HG02884 (cell line): ENCODE results near the gene CAMTA1.

ENCODE experiments used
- ATAC-seq: cut with Tn5 transposase; IDR thresholded peaks from one replicate; pipeline ENCODE4 v1.9.1; 2021; ENCODE audit warnings: mild to moderate bottlenecking, moderate library complexity; ENCODE audit not compliant: unreplicated experiment

Gene CAMTA1

DNA sequence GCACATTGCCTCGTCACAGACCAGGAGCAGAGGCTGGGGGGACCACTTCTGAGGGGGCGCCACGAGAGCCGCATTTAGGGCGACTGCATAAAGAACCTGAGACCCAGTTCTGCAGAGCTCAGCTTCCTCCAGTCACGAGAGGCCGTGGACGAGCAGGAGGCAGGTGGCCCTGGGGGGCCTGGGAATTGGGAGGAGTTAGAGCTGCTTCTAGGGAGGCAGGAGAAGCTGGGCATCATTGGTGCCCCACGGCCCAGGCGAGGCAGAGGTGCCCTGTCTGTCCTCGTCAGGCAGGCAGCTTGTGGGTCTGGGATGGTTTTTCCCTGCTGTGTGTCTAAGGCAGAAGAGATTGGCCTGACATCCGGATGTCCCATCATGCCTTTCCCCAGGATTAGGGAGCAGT, 389.3 kb downstream of the CAMTA1 start:
- ATAC-seq: no peak

DNA sequence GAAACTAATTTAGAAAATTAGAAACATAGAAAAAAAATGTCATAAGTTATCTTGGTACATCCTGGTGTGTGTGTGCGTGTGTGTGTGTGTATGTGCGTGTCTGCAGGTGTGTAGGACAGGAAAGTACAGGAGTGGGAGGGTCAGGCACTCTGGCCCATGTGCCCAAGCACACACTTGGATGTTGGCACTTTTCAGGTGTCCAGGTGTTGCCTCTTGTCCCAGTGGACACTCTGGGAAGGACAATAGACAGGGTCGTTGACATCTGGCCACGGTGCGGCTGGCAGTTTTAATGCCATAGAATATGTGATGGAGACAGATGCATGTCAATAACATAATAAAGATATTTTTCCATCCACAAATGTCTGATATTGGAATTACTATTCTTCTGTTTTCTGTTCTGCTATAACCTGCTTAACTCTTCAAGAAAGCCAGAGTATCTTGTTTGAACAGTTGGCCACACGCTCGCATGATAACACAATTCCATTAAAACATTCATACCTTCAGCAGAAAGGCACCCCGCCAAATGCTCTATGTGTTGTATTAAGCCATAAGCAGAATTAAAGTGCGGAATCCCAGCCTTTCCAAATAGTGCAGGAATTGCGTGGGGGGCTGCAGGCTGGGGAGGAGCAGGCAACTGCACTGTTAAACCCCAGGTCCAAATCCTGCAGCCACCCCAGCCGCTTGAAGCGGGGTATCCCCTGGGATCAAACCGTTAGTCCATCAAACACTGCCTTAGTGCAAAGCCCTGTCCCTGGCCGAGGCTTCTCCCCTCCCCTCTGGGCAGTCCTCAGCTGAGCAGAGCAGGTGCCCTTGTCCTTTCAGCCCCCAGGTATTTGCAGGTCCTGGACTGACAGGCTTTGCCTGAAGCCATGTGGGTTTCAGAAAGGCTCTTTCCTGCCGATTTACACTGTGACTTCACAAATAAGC, 390.0 kb downstream of the CAMTA1 start:
- ATAC-seq: no peak

DNA sequence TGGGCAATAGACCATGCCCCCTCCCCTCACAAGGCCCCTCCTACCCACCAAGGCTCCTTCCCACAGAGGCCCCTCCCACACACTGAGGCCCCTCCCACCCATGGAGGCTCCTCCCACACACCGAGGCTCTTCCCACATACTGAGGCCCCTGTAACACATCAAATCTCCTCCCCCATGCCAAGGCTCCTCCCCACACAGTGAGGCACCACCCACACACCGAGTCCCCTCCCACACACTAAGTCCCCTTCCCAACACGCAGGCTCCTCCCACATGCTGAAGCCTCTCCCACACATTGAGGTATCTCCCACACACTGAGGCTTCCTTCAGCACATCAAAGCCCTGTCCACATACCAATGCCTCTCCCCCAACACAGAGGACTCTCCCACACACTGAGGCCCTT, 391.8 kb downstream of the CAMTA1 start:
- ATAC-seq: no peak

DNA sequence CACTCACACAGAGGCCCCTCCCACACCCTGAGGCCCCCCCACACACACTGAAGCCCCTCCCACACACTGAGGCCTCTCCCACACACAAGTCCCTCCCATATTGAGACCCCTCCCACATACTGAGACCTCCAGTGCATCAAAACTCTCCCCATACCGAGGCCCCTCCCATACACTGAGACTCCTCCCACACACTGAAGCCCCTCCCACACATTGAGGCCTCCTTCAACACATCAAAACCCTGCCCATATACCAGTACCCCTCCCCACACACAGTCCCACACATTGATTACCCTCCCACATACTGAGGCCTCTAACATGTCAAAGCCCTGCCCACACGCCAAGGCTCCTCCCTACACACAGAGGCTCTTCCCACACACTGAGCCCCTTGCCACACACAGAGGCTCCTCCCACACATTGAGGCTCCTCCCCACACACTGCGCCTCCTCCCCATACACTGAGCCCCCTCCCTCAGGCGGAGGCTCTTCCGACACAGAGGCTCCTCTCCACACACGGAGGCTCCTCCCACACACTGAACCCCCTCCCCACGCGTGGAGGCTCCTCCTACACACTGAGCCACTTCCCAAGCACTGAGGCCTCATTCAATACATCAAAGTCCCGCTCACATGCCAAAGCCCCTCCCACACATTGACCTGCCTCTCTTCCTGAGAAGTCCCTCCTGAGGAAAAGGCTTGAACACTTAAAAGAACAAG, 392.3 kb downstream of the CAMTA1 start:
- ATAC-seq: no peak

DNA sequence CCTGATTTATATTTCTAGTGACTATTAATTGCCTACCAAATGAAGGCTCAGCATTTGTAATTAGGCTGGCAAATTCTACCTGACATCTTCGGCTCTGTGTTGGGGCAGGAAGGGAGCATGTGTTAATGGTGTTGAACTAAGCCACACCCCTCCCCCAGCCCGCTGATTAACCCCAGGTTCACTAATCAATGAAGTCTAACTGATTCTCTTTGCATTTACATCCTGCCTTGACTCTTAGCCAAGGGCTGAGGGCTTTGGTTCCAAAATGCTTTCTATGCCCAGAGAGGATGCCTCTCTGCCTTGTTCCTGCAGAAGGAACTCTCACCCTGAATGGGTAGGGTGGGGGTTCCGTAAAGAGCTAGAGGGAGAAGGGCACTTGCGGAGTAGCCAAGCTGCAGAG, 393.1 kb downstream of the CAMTA1 start:
- no peak for ATAC-seq

DNA sequence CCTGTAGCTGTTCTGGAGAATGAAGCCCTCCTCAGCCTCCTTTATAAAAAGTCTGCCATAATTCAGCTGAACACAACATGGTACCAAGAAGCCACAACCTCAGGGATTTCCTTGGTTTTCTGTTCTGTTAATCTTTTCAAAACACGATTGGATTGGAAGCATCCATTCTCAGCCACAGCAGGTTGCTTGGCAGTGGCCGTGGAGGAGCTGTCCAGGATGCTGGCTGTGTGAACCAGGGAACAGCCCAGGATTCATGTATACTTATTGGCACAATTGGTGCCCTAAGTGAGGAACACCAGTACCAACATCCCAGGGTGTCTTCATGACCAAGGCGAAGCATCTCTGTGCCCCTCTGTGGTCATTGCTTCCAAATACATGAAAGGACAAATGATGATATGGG, 393.5 kb downstream of the CAMTA1 start:
- no peak for ATAC-seq

DNA sequence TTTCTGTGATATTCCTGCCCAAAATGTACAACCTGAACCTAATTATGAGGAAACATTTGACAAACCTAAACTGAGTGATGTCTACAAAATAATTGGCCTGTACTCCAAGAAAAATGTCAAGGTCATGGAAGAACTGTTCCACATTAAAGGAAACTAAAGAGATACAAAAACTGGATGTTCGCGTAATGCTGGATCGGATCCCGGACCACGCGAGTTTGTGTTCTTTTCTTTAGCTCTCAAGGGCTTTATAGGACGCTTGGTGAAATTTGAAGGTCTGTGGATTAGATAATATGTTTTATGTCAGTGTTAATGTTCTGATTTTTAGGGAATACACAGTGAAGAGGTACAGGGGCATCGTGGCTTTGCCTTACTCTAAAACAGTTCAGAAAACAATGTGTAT, 400.5 kb downstream of the CAMTA1 start:
- no peak for ATAC-seq

DNA sequence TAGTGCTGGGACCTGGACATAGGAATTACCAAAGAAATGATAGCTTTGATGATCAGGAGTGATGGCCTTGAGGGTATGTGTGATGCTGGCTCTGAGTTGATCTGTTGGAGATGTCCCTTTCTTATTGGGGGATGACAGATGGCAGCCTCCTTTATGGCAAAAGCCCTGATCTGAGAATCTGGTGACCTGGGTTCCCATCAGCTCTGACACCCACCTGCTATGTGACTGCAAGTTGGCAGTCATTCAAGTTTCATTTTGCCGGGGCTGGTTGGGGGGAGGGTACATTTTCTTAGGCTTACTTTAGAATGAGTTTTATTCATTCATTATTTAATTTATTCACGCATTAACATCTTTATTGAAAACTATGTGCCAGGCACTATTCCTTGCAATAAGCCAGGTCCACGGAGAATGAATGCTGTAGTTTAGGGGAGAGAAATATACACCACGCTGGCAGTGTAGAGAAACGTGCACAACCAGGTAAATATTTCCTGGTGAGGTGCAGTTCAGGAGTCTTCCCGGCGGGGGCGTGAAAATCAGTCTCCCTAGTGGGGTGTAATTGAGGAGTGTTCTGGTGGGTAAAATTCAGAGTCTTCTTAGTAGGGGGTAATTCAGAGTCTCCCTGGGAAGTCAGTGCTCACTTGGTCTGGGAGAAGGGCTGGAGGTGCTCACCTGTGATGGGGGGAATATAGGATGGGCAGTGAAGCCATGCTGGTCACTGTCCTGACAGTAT, 401.3 kb downstream of the CAMTA1 start:
- no peak for ATAC-seq

DNA sequence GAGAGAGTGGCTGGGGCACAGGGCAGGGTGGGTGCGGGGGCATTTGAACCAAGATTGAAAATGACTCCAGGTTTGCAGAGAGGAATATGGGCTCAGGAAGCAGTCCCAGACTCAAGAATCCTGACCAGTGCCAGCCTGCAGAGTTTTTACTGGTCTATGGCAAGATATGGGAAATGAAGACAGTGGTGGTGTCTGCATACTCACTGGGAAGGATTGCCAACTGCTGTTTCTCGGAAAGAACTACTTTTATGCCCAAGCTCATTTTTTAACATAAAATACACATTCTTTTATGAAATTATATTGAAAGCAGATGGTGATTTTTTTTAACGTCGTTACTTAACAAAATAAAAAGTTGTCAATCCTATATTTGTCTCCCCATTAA, 401.8 kb downstream of the CAMTA1 start:
- no peak for ATAC-seq

DNA sequence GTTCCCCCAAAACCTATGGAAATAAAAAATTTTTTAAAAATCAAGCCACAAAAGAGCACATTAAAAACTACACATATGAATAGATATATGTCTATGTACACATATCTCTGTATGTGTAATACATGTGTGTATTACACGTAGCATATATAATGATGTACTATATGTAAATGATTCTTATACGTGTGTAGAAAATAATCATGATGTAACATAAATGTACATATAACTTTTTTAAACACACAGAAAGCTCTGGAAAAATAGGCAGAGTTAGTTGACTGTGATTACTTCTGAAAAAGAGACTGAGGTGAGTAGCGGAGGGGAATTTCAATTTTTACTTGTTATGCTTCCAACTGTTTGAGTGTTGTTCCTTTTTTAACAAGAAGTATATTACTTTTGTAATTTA, 405.0 kb downstream of the CAMTA1 start:
- ATAC-seq: no peak

DNA sequence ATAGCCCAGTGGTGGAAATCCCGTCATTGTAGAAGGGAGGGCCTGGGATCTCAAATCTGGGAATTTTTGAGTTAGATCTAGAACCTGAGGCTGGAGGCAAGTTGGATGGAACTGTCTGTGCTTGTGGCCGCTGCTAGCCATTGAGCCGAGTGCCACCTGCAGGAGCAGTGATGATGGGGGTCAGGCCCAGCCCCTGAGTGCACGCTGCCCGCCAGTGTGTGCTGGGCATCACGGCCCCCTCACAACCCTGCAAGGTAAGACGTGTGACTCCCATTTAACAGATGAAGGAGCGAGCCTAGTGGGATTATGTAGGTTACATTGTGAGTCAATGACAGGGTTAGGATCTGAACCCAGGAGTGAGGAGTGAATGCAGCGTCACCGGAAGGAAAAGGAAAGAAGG, 407.2 kb downstream of the CAMTA1 start:
- no peak for ATAC-seq

DNA sequence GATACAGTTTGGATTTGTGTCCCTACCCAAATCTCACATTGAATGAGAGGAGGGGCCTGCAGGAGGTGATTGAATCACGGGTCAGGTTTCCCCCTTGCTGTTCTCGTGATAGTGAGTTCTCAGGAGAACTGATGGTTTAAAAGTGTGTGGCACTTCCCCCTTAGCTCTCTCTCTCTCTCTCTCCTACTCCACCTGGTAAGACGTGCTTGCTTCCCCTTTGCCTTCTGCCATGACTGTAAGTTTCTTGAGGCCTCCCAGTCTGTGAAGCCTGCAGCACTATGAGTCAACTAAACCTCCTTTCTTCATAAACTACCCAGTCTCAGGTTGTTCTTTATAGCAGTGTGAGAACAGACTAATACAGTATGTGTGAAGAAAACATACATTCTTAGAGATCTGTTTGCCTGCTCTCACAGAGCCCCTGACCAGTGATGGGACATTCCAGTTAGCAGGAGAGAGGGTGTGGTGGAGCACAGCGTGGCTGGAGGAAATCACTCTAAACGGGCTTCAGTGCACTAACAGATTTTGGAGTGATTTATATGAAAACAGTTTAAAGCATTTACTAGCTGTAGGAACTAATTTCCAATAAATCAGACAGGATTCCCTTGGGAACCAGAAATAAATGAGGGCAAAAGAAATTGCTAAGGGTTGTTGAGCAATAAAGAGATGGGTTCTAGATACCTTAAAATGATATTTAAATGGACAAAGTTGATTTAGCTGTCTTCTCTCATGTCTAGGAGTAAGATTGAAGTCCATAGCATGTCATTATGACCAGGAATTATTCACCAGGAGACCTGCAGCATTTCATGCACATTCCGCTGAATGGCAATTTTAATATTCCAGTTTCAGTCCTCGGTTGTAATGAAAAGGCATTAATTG, 411.0 kb downstream of the CAMTA1 start:
- ATAC-seq: no peak

DNA sequence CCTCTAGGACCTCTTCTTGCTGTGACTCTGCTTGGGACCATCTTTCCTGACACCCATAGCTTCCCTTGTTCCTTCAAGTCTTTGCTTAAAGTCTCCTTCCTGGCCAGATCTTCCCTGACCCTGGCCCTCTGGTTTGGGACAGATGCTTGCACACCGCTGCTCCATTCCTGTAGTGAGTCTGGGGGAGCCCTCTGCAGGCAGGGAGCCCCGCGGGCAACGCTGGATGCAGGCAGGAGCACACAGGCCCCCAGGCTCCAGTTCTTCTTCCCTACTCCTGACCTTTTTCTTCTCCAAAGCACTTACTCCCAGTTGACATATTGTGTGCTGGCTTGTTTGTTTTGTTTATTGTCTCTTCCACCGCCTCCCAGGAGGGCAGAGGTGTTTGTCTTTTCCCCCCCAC, 413.4 kb downstream of the CAMTA1 start:
- ATAC-seq: no peak

DNA sequence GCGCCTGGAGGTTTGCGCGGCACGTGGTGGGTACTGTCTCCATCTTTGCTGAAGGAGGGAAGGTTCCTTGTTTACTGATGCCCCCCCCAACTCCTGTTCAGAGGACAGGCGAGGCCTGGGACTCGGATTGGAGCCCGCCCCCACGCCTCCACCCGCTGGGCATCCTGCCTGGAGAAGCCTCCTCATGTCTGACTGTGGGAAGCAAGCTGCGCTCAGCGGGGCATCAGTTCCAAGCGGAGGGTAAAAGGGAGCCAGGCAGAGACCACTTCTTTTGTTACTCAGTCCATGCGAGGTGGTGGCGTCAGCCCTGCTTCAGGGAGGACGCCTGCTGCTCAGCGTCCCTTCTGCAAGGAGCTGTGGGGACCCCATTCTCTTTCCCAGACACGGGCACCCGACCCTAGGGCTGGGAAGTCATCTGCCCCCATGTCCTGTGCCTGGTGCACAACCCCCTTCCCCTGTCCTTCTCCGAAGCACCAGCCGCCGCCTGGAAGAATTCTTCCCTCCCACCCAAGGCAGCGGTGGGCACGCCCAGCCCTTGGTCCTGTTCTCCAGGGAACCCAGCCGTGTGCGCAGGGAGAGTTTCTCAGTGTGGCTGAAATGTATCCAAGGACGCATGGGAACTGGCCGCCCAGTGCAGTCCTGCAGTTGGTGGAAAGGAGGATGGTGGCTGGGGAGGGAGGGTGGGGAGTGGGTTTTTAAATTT, 414.0 kb downstream of the CAMTA1 start:
- no peak for ATAC-seq

DNA sequence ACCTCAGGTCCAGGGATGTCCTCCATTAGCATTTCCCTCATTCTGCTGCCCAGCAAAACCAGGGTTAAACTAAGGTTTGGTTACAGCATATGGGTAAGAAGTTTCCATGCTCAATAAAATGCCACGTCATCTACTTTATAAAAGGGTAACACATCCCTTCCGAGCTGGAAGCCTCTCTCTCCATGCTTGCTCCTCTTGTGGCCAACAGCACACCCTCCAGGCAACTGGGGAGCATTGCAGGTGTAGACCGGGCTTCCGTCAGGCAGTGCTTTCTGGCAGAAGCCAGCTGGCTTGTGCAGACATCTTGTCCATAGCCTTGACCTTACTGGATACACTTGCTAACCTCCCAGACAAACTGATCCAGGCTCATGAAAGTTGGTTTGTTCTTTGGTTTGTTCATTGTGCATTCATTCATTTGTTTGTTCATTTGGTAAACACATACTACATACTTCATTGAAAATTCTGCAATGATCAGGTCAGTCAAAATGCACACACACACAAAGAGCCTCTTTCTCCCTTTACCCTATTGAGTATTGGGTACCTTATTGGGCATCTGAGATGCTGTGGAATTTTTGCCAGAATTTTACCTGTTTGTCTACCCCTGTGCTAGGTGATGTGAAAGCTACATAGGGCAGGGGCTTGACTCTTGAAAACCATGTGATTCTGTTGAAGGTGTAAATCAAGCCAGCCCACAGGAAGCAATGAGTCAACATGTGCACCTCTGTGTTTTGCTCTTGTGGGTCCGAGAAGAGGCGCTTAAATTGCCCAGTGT, 422.8 kb downstream of the CAMTA1 start:
- no peak for ATAC-seq

DNA sequence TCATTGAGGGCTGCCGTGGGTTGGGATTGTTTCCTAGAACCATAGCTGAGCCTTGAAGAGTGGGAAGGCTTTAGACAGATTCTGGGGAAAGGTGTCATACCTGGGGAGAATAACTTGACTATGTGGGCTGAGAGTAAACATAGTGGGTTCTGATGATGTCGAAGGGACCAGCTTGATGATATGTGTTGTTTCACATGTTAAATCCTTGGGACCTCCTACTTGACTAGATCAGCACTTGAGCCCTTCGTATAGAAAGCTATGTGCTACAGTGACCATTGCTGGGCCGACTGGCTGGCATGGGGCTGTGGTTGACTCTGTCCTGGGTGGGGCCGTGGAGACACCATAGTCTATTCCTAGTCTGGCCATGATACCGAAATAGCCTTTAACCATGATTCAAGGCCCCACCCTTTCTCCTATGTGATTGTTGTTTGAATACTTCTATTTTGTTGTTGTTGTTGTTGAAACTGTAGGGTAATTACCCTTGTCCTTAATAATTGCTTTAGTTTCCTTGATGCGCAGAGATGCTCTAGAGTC, 423.5 kb downstream of the CAMTA1 start:
- ATAC-seq: no peak

DNA sequence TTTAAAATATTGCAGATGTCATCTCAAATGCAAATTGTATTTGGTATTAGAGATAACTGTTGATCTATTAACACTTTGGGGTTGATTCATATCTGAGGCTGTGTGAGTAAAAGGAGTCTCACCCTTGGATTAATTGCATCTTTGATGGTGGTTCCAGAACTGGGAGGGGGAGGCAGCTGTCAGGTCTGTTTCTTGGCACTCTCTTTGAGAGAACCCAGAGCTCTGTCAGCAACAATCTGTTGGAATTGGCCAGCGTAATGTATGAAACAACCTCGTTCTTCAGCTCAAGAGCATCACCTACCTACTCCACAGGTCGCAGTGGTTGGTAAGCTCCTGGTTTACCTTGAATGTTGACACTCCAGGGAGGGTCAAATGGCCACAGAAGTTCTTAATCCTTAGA, 424.1 kb downstream of the CAMTA1 start:
- ATAC-seq: no peak

DNA sequence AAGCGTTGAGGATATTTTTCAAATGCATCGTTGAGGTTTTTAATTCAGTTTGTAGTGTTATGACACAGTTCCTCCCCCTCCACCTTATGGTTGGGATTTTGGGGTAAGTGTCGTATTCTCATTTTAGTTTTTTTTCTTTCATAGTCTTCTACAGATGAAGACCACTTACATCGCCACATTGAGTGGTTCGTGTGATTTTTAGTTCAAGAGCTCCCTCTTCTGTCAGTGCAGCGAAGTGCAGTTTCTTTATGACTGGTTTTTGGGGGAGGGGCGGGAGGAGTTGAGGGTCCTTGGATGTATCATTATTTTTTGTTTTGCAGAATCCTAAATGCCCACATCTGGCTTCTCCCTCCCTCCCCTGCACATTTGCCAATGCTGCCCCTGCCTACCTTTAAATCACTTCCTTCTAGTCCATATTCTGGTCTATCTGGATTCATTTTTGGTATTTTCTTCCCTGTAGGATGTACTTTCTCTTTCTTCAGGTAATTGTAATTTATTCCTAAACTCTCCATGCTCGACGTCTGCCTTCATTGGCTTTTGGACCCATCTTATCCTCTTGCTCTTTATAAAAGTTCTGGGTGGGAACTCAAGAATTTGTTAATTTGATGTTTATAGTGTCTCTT, 433.1 kb downstream of the CAMTA1 start:
- ATAC-seq: no peak

DNA sequence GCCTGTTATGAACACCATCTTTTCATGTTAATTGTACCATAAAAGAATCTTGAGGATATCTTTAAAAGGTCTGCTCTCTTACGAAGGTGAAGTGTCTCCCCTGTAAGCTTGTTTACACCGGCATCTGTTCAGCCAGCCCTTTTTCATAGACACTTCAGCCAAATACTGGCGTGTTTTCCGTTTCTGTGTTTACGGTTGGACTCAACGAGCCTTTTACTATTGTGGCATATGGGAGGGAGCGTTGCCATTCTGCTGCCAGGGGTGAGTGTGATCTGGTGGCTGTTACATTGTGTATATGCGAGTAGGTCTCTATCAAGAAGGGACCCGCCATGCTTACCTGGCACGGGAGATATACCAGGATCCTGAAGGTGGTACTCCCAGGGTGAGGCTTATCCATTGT, 433.8 kb downstream of the CAMTA1 start:
- no peak for ATAC-seq
